K562 (cell line): ENCODE data around the gene NLRP9. TPM values are rescaled to one million over a fixed set of nuclear protein-coding genes. Genes with fewer than 3 reads are reported as not detected.

Experiments used
- ATAC-seq: fragments of 200-7000 bp; cut with Tn5 transposase; 3 replicates; pipeline ENCODE4 v1.9.1; 2020; ENCODE audit warnings: moderate library complexity
- BruUV-seq: library from RNA; stranded (reverse); fragments of 400-500 nt; replicated peaks from 2 replicates; lab custom pipeline; 2021; lab: Mats Ljungman, UMichigan
- CTCF ChIA-PET: fragments of 300-600 bp; formaldehyde crosslinking; extraction: SDS; loops from one replicate; lab custom pipeline; 2021; ENCODE audit warnings: low intra/inter-chr PET ratio; lab: Yijun Ruan, JAX
- POLR2A ChIA-PET: fragments of 300-600, 350-650 bp; sonication (Branson Sonifier 250); formaldehyde crosslinking; extraction: SDS; loops from one replicate; lab custom pipeline; 2021; ENCODE audit warnings: antibody characterized with exemption, inconsistent platforms; lab: Yijun Ruan, JAX
- DNase-seq, 4 experiments: peaks; one replicate each; pipeline versions ENCODE4 v3.0.0 to v3.0.0-alpha.2; 2011 to 2018; ENCODE audit warnings: low spot score in 3 of 4, mixed read lengths in 3 of 4; ENCODE audit errors: extremely low read depth in 1 of 4
- FAIRE-seq: peaks from 2 replicates; lab custom pipeline; 2011; peaks lifted over from hg19 to GRCh38; lab: Jason Lieb, UNC
- H2AFZ ChIP-seq: 2 replicates; pipeline ENCODE4 v1.6.0; 2011; ENCODE audit warnings: low read depth, low read length, control low read depth, inconsistent platforms
- H3K27ac ChIP-seq: fragments of 200-600 bp; 3 replicates; pipeline ENCODE4 v1.8.0; 2011; ENCODE audit warnings: low read depth, mild to moderate bottlenecking, control low read depth, inconsistent platforms, low read length, moderate library complexity, mixed read lengths; ENCODE audit errors: extremely low read depth
- H3K27me3 ChIP-seq, 2 experiments: fragments of 300-600 bp in 1 of 2; 2 replicates in 1 of 2; 3 replicates in 1 of 2; pipeline versions ENCODE4 v1.6.0 to v1.8.0; 2011; ENCODE audit warnings: inconsistent platforms in 2 of 2, low read length in 2 of 2, mild to moderate bottlenecking in 1 of 2, mixed read lengths in 1 of 2, moderate library complexity in 1 of 2; ENCODE audit not compliant: control insufficient read depth in 2 of 2, insufficient read depth in 2 of 2
- H3K36me3 ChIP-seq: fragments of 300-600 bp; 3 replicates; pipeline ENCODE4 v1.8.0; 2011; ENCODE audit warnings: mild to moderate bottlenecking, low read length, inconsistent platforms; ENCODE audit not compliant: control insufficient read depth, insufficient read depth
- H3K4me1 ChIP-seq, 2 experiments: fragments of 200-600 bp in 1 of 2; replicated peaks in 1 of 2; 2 replicates in 1 of 2; 3 replicates in 1 of 2; pipeline versions ENCODE4 v1.5.1 to v1.8.0; 2011; ENCODE audit warnings: inconsistent platforms in 2 of 2, low read length in 2 of 2, mild to moderate bottlenecking in 1 of 2, mixed read lengths in 1 of 2, moderate library complexity in 1 of 2; ENCODE audit not compliant: control insufficient read depth in 2 of 2, insufficient read depth in 2 of 2
- H3K4me2 ChIP-seq: 2 replicates; pipeline ENCODE4 v1.6.1; 2011; ENCODE audit warnings: low read length, control low read depth, inconsistent platforms, mixed read lengths; ENCODE audit not compliant: insufficient read depth
- H3K4me3 ChIP-seq: fragments of 200-600 bp; sonication (generic), shearing (Covaris generic); 2 replicates; pipeline ENCODE4 v1.5.1; 2016; ENCODE audit warnings: control low read depth, inconsistent platforms
- H3K79me2 ChIP-seq: fragments of 200-600 bp; 3 replicates; pipeline ENCODE4 v1.8.0; 2011; ENCODE audit warnings: low read length, inconsistent platforms; ENCODE audit not compliant: control insufficient read depth, insufficient read depth
- H3K9ac ChIP-seq, 2 experiments: 2 replicates each; pipeline versions ENCODE4 v1.6.0 to v1.6.1; 2011; ENCODE audit warnings: low read depth in 2 of 2, low read length in 2 of 2, control low read depth in 1 of 2, inconsistent platforms in 1 of 2, mild to moderate bottlenecking in 1 of 2, mixed read lengths in 1 of 2; ENCODE audit not compliant: insufficient read depth in 1 of 2
- H3K9me1 ChIP-seq: one replicate; pipeline ENCODE4 v1.6.0; 2011; ENCODE audit warnings: inconsistent platforms, mild to moderate bottlenecking, low read length, moderate library complexity; ENCODE audit not compliant: control insufficient read depth, insufficient read depth
- H3K9me3 ChIP-seq: replicated peaks from 2 replicates; pipeline ENCODE4 v1.5.1; 2011; ENCODE audit warnings: low read depth, low read length, inconsistent platforms; ENCODE audit not compliant: control insufficient read depth, insufficient read depth
- H4K20me1 ChIP-seq: replicated peaks from 2 replicates; pipeline ENCODE4 v1.6.1; 2011; ENCODE audit warnings: low read length, inconsistent platforms, mixed read lengths; ENCODE audit not compliant: control insufficient read depth, insufficient read depth
- C11orf30 ChIP-seq: fragments of 450-650 bp; IDR thresholded peaks from 2 replicates; pipeline ENCODE4 v1.6.1; 2016; ENCODE audit warnings: low read depth, mild to moderate bottlenecking
- GTF2F1 ChIP-seq: IDR thresholded peaks from 2 replicates; pipeline ENCODE4 v1.6.1; 2011; ENCODE audit warnings: low read depth, low read length, improper control_type of control experiment
- MITF ChIP-seq: IDR thresholded peaks from 2 replicates; pipeline ENCODE4 v1.6.1; 2014; ENCODE audit warnings: antibody characterized with exemption
- PPARD ChIP-seq: fragments of 250-450 bp; sonication (Bioruptor Pico); IDR thresholded peaks from 2 replicates; pipeline ENCODE4 v1.8.0; 2022; ENCODE audit warnings: inconsistent platforms, mild to moderate bottlenecking, moderate library complexity
- RBFOX2 ChIP-seq: fragments of 200-400 bp; formaldehyde crosslinking; IDR thresholded peaks from 2 replicates; pipeline ENCODE4 v1.6.1; 2017; ENCODE audit warnings: low read depth, mild to moderate bottlenecking, low read length, moderate library complexity
- WGBS: fragments of 100-300 bp; shearing (Covaris generic); methylation state at CpG from one replicate; pipeline ENCODE4 v1.1.6; 2016; ENCODE audit warnings: low coverage, mixed read lengths; ENCODE audit not compliant: insufficient coverage; ENCODE audit errors: missing lambda C conversion rate; 5-methylcytosine and 5-hydroxymethylcytosine counted together
- in situ Hi-C: fragments of 300-500 bp; cut with MboI; formaldehyde crosslinking; loops from 4 replicates; pipeline ENCODE4 v1.15.0; 2018; ENCODE audit warnings: inconsistent platforms, mixed read lengths
- intact Hi-C: fragments of 100-400 bp; cut with micrococcal nuclease; formaldehyde crosslinking; loops from 2 replicates; pipeline ENCODE4 v1.14.2; 2022
- polyA plus RNA-seq, 8 experiments: library from polyadenylated mRNA; depleted of rRNA in 4 of 8; stranded (reverse) in 5 of 8; unstranded in 3 of 8; fragments of >200 nt; fragmentation: Nextera tagmentation in 2 of 8; fragmentation: Illumina TruSeq in 1 of 8; extraction: Ambion mirVana in 2 of 8; extraction: Trizol in 1 of 8; gene quantifications; 2 replicates each; pipeline versions ENCODE4 v1.2.1 to v1.2.3, GENCODE V29; 2011 to 2014; ENCODE audit warnings: inconsistent platforms in 1 of 8, missing spikeins in 1 of 8
- total RNA-seq, 7 experiments: library from RNA; depleted of rRNA in 6 of 7; stranded (reverse); fragments of >200 nt in 6 of 7; fragmentation: Illumina TruSeq in 2 of 7; extraction: Trizol in 2 of 7; gene quantifications; 2 replicates each; pipeline versions ENCODE4 v1.2.1 to v1.2.3, GENCODE V29; 2011 to 2021; ENCODE audit warnings: low replicate concordance in 1 of 7

Gene NLRP9
- total and polyA plus RNA-seq, 9 of the 15 experiments (the other 6 are each of a cell fraction or from before 2014, with no cell fraction given), result not detected

- H3K4me3 ChIP-seq, result no peak overlapping the region
- H3K4me1 ChIP-seq, result peaks cover 20 to 21% of the 10 kb centered on the region in 2 experiments; a peak in 4 of 5 replicates
- H3K9me3 ChIP-seq, result no peaks in the 10 kb centered on the region
- WGBS, result 89% methylated on average over 7 of the region's 16 CpGs
- CTCF ChIA-PET, result no interaction called here
- ATAC-seq (no peak), DNase-seq (no peak), FAIRE-seq (no peak)
- H3K27me3 ChIP-seq, result no peaks in the 10 kb centered on the region
- H2AFZ ChIP-seq, result no peak overlapping the region
- peaks cover 88% of the 10 kb centered on the region for H3K79me2 ChIP-seq
- H3K36me3 ChIP-seq, result peaks cover 97% of the 10 kb centered on the region
- TF ChIP-seq C11orf30, result no peak
- TF ChIP-seq RBFOX2, result 0 out of 2 replicates have a peak, but pooled peaks have one; percentile 16
- H4K20me1 ChIP-seq, result peaks cover 64% of the 10 kb centered on the region
- no peak overlapping the region for H3K4me2 ChIP-seq
- H3K9me1 ChIP-seq, result peaks cover 10% of the 10 kb centered on the region
- BruUV-seq, result no TSS peak
- in situ Hi-C loops, result no loop called here
- intact Hi-C loops, result no loop called here
- POLR2A ChIA-PET, result interaction anchor here (0.6 kb wide), 1 partner anchor 1624 kb away, joined by 3 read pairs; no protein-coding TSS in a partner anchor
- H3K9ac ChIP-seq, result no peak overlapping the region
- no peak overlapping the region for H3K27ac ChIP-seq
Measured at GRCh38 chr19:55660991-55661390, 77.2 kb downstream of the NLRP9 start.

- intact Hi-C loops (no loop called here), in situ Hi-C loops (no loop called here)
- no peak overlapping the region for H3K9ac ChIP-seq
- ATAC-seq, result no peak
- no TSS peak for BruUV-seq
- no peak for TF ChIP-seq GTF2F1
- TF ChIP-seq PPARD (CRISPR knock-in tag), result no peak
- TF ChIP-seq MITF, result no peak
- no peak overlapping the region for H3K4me3 ChIP-seq
- no peaks in the 10 kb centered on the region for H3K9me3 ChIP-seq
- no peaks in the 10 kb centered on the region for H3K27me3 ChIP-seq
- FAIRE-seq, result no peak
- H3K79me2 ChIP-seq, result peaks cover 91% of the 10 kb centered on the region
- DNase-seq, result no peak
- no peak overlapping the region for H2AFZ ChIP-seq
- peaks cover 10% of the 10 kb centered on the region for H3K9me1 ChIP-seq
- no peak overlapping the region for H3K27ac ChIP-seq
- H4K20me1 ChIP-seq, result peaks cover 67% of the 10 kb centered on the region
- H3K4me2 ChIP-seq, result no peak overlapping the region
- peaks cover 20 to 21% of the 10 kb centered on the region in 2 experiments; a peak in 4 of 5 replicates for H3K4me1 ChIP-seq
- ChIA-PET CTCF (no interaction called here), POLR2A (interaction anchor here (0.6 kb wide), 1 partner anchor 483 kb away, joined by 3 read pairs; no protein-coding TSS in a partner anchor)
- H3K36me3 ChIP-seq, result peaks cover 97% of the 10 kb centered on the region
- 97% methylated on average over 5 of the region's 12 CpGs for WGBS
Measured at GRCh38 chr19:55660404-55660803, 77.8 kb downstream of the NLRP9 start.
